CD14-positive monocyte (primary cell): ENCODE measurements around the gene SMYD3. TPM values are rescaled to one million over a fixed set of nuclear protein-coding genes. Genes with fewer than 3 reads are reported as not detected.

Experiments used
- DNase-seq, 3 donors: peaks; one replicate each; pipeline ENCODE4 v3.0.0-alpha.2; 2011 to 2022
- H2AFZ ChIP-seq: 2 replicates; pipeline ENCODE4 v1.6.0; 2012; ENCODE audit warnings: mild to moderate bottlenecking, low read depth, low read length, inconsistent platforms; ENCODE audit not compliant: insufficient read depth, poor library complexity, severe bottlenecking
- H3K27ac ChIP-seq, 2 donors: 1 replicate in 1 of 2; 2 replicates in 1 of 2; pipeline ENCODE4 v1.5.1; 2012 to 2013; ENCODE audit warnings: low read length in 2 of 2, control low read depth in 1 of 2, inconsistent platforms in 1 of 2, low read depth in 1 of 2, mild to moderate bottlenecking in 1 of 2
- H3K27me3 ChIP-seq, 2 donors: one replicate each; pipeline versions ENCODE4 v1.6.0 to v1.6.1; 2011 to 2013; ENCODE audit warnings: low read length in 2 of 2; ENCODE audit not compliant: control insufficient read depth in 2 of 2, insufficient read depth in 2 of 2
- H3K36me3 ChIP-seq, 2 donors: replicated peaks in 1 of 2; 1 replicate in 1 of 2; 2 replicates in 1 of 2; pipeline versions ENCODE4 v1.5.1 to v1.6.1; 2012 to 2013; ENCODE audit warnings: low read length in 2 of 2, control low read depth in 1 of 2, inconsistent platforms in 1 of 2, mild to moderate bottlenecking in 1 of 2; ENCODE audit not compliant: insufficient read depth in 2 of 2, control insufficient read depth in 1 of 2
- H3K4me1 ChIP-seq, 2 donors: 1 replicate in 1 of 2; 2 replicates in 1 of 2; pipeline versions ENCODE4 v1.5.1 to v1.6.1; 2012 to 2013; ENCODE audit warnings: low read length in 2 of 2, control low read depth in 1 of 2, inconsistent platforms in 1 of 2, mild to moderate bottlenecking in 1 of 2, moderate library complexity in 1 of 2; ENCODE audit not compliant: insufficient read depth in 2 of 2, control insufficient read depth in 1 of 2
- H3K4me2 ChIP-seq: replicated peaks from 2 replicates; pipeline ENCODE3; 2012; ENCODE audit warnings: low read length, moderate library complexity, mild to moderate bottlenecking; ENCODE audit not compliant: poor library complexity, severe bottlenecking; ENCODE audit errors: extremely low read depth
- H3K4me3 ChIP-seq, 3 experiments: fragments of 200-600 bp in 1 of 3; sonication (generic) in 1 of 3; replicated peaks in 1 of 3; 1 replicate in 2 of 3; 2 replicates in 1 of 3; pipeline ENCODE4 v1.5.1; 2011 to 2013; ENCODE audit warnings: low read length in 3 of 3, mild to moderate bottlenecking in 3 of 3, control low read depth in 2 of 3, low read depth in 2 of 3, inconsistent platforms in 1 of 3, moderate library complexity in 1 of 3
- H3K79me2 ChIP-seq: 2 replicates; pipeline ENCODE4 v1.6.0; 2012; ENCODE audit warnings: mild to moderate bottlenecking, control low read depth, inconsistent platforms, low read length, moderate library complexity; ENCODE audit not compliant: insufficient read depth
- H3K9ac ChIP-seq: 2 replicates; pipeline ENCODE4 v1.6.0; 2017; ENCODE audit warnings: low read length, mild to moderate bottlenecking; ENCODE audit not compliant: insufficient read depth, poor library complexity, severe bottlenecking
- H3K9me3 ChIP-seq, 2 donors: replicated peaks in 1 of 2; 1 replicate in 1 of 2; 2 replicates in 1 of 2; pipeline versions ENCODE4 v1.5.1 to v1.6.1; 2012 to 2013; ENCODE audit warnings: low read length in 2 of 2, control low read depth in 1 of 2; ENCODE audit not compliant: control insufficient read depth in 1 of 2, insufficient read depth in 1 of 2
- H4K20me1 ChIP-seq: 2 replicates; pipeline ENCODE4 v1.6.0; 2012; ENCODE audit warnings: mild to moderate bottlenecking, low read length, control low read depth, moderate library complexity; ENCODE audit not compliant: insufficient read depth
- H3K27ac Mint-ChIP-seq, 7 donors: one replicate each; pipeline ENCODE4 v1.8.0; 2020; ENCODE audit warnings: mild to moderate bottlenecking in 7 of 7, mixed read lengths in 7 of 7, moderate library complexity in 6 of 7, inconsistent platforms in 2 of 7
- H3K27me3 Mint-ChIP-seq, 3 donors: one replicate each; pipeline ENCODE4 v1.8.0; 2021 to 2022; ENCODE audit warnings: low read depth in 3 of 3, mild to moderate bottlenecking in 3 of 3, mixed read lengths in 3 of 3, moderate library complexity in 3 of 3, inconsistent platforms in 1 of 3
- H3K36me3 Mint-ChIP-seq, 2 donors: one replicate each; pipeline ENCODE4 v1.8.0; 2020; ENCODE audit warnings: mixed read lengths in 2 of 2, inconsistent platforms in 1 of 2, mild to moderate bottlenecking in 1 of 2
- H3K4me1 Mint-ChIP-seq: one replicate; pipeline ENCODE4 v1.8.0; 2020; ENCODE audit warnings: mild to moderate bottlenecking, mixed read lengths
- H3K4me3 Mint-ChIP-seq, 2 donors: one replicate each; pipeline ENCODE4 v1.8.0; 2020; ENCODE audit warnings: mild to moderate bottlenecking in 2 of 2, mixed read lengths in 2 of 2, moderate library complexity in 1 of 2
- H3K9me3 Mint-ChIP-seq, 7 donors: one replicate each; pipeline ENCODE4 v1.8.0; 2020 to 2022; ENCODE audit warnings: mixed read lengths in 7 of 7, mild to moderate bottlenecking in 6 of 7, moderate library complexity in 6 of 7, inconsistent platforms in 2 of 7
- CTCF ChIP-seq: fragments of 200-600 bp; IDR thresholded peaks from one replicate; pipeline ENCODE4 v1.8.0; 2022; ENCODE audit warnings: antibody characterized with exemption, mild to moderate bottlenecking
- WGBS: methylation state at CpG from one replicate; pipeline ENCODE4 v1.1.5; 2013; ENCODE audit warnings: missing lambda C conversion rate; ENCODE audit not compliant: insufficient coverage; 5-methylcytosine and 5-hydroxymethylcytosine counted together
- intact Hi-C, 2 donors: fragments of 100-400 bp; cut with micrococcal nuclease; formaldehyde crosslinking; loops; one replicate each; pipeline versions ENCODE4 v1.15.0 to v1.15.1; 2023
- polyA plus RNA-seq, 3 donors: library from polyadenylated mRNA; depleted of rRNA in 1 of 3; unstranded in 2 of 3; stranded (reverse) in 1 of 3; fragments of 300-500 nt in 2 of 3; fragments of >200 nt in 1 of 3; fragmentation: Illumina TruSeq in 2 of 3; gene quantifications; 1 replicate in 2 of 3; 2 replicates in 1 of 3; pipeline ENCODE4 v1.2.3, GENCODE V29; 2012 to 2021

Gene SMYD3
- polyA plus RNA-seq, 3 donors = 2.7 to 8.4 (median 4.0) TPM

- Histone ChIP-seq H3K36me3 (no peaks in the 10 kb centered on the region), H3K4me3 (no peak overlapping the region), H3K27me3 (no peaks in the 10 kb centered on the region), H3K4me2 (no peak overlapping the region), H2AFZ (no peak overlapping the region), H3K79me2 (no peaks in the 10 kb centered on the region), H3K9ac (no peak overlapping the region), H3K27ac (no peak overlapping the region), H4K20me1 (no peaks in the 10 kb centered on the region), H3K9me3 (peaks cover 0 to 6% of the 10 kb centered on the region in 2 donors), H3K4me1 (peaks cover 46% of the 10 kb centered on the region in 2 donors)
- WGBS = 84% methylated on average over 4 of the region's 6 CpGs
- H3K4me3 Mint-ChIP-seq = no peak overlapping the region
- no peaks in the 10 kb centered on the region for H3K36me3 Mint-ChIP-seq
- intact Hi-C loops = no loop called here
- H3K4me1 Mint-ChIP-seq = peaks cover 63% of the 10 kb centered on the region
- H3K27ac Mint-ChIP-seq = no peak overlapping the region
- H3K27me3 Mint-ChIP-seq = peaks cover 0 to 2% (median 0%) of the 10 kb centered on the region in 3 donors
- H3K9me3 Mint-ChIP-seq = no peaks in the 10 kb centered on the region
- no peak for TF ChIP-seq CTCF
- no peak for DNase-seq
These were observed 398.7 kb downstream of the SMYD3 start for GRCh38 chr1:246108278-246108925.

GRCh38 chr1:246107516-246108277 is 399.4 kb downstream of the SMYD3 start:
- H3K4me3 ChIP-seq = no peak overlapping the region
- Mint-ChIP-seq H3K9me3 (no peaks in the 10 kb centered on the region), H3K27ac (no peak overlapping the region), H3K4me1 (peaks cover 62% of the 10 kb centered on the region), H3K36me3 (no peaks in the 10 kb centered on the region), H3K4me3 (no peak overlapping the region), H3K27me3 (peaks cover 0 to 2% (median 0%) of the 10 kb centered on the region in 3 donors)
- H3K9me3 ChIP-seq = peaks cover 0 to 6% of the 10 kb centered on the region in 2 donors
- no peak for DNase-seq
- no peak overlapping the region for H3K4me2 ChIP-seq
- peaks cover 43 to 46% of the 10 kb centered on the region in 2 donors for H3K4me1 ChIP-seq
- H3K36me3 ChIP-seq = no peaks in the 10 kb centered on the region
- H3K27ac ChIP-seq = no peak overlapping the region
- TF ChIP-seq CTCF = no peak
- no peaks in the 10 kb centered on the region for H3K27me3 ChIP-seq
- WGBS = 40% methylated on average over 1 of the region's 4 CpGs
- H2AFZ ChIP-seq = no peak overlapping the region
- intact Hi-C loops = no loop called here
- H3K9ac ChIP-seq = no peak overlapping the region
- no peaks in the 10 kb centered on the region for H3K79me2 ChIP-seq
- H4K20me1 ChIP-seq = no peaks in the 10 kb centered on the region
